NT2/D1 (cell line): ENCODE measurements around the gene NFASC.

Experiments used
- YY1 ChIP-seq: IDR thresholded peaks from 2 replicates; pipeline ENCODE4 v1.6.1; 2011; ENCODE audit not compliant: insufficient read length, insufficient read depth
- ZNF274 ChIP-seq: IDR thresholded peaks from 2 replicates; pipeline ENCODE4 v1.6.1; 2011; ENCODE audit warnings: mild to moderate bottlenecking, low read depth, low read length

GRCh38 chr1:204846546-204846945 lies 24.1 kb upstream of the NFASC start:
- TF ChIP-seq YY1 (no peak), ZNF274 (no peak)
